22Rv1 (cell line): ENCODE results near the gene TRAF4.

Experiments
- ZFX ChIP-seq: fragments of 450-650 bp; IDR thresholded peaks from 2 replicates; pipeline ENCODE4 v1.6.1; 2017; ENCODE audit warnings: antibody characterized with exemption, borderline replicate concordance
- TF ChIP-seq, protein P1 (sequence below): fragments of 450-650 bp; IDR thresholded peaks from 2 replicates; pipeline ENCODE4 v1.5.1; 2017; ENCODE audit warnings: mild to moderate bottlenecking

DNA sequence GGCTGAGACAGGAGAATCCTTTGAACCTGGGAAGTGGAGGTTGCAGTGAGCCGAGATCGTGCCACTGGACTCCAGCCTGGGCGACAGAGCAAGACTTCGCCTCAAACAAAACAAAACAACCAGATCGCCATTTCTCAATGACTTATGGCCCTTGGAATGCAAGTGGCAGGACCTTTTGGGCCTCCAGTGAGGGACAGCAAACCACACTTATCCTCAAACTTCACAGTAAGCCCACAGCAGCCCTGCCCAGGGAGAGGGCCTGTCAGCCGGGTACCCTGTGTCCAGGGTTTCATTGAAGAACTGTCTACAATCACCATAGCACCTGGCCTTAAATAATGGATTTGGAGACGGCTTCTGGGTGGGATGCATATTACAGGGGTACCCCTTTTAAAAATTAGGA, 11.7 kb downstream of the TRAF4 start:
- TF ChIP-seq, protein P1, sequence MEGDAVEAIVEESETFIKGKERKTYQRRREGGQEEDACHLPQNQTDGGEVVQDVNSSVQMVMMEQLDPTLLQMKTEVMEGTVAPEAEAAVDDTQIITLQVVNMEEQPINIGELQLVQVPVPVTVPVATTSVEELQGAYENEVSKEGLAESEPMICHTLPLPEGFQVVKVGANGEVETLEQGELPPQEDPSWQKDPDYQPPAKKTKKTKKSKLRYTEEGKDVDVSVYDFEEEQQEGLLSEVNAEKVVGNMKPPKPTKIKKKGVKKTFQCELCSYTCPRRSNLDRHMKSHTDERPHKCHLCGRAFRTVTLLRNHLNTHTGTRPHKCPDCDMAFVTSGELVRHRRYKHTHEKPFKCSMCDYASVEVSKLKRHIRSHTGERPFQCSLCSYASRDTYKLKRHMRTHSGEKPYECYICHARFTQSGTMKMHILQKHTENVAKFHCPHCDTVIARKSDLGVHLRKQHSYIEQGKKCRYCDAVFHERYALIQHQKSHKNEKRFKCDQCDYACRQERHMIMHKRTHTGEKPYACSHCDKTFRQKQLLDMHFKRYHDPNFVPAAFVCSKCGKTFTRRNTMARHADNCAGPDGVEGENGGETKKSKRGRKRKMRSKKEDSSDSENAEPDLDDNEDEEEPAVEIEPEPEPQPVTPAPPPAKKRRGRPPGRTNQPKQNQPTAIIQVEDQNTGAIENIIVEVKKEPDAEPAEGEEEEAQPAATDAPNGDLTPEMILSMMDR: no peak
- TF ChIP-seq ZFX: no peak
